Mesodermal cell (in vitro differentiated cells): ENCODE data around the gene ALKBH5. TPM values are rescaled to one million over a fixed set of nuclear protein-coding genes. Genes with fewer than 3 reads are reported as not detected.

Experiments
- H3K27ac ChIP-seq: 2 replicates; pipeline ENCODE4 v1.7.0; 2013; ENCODE audit warnings: mild to moderate bottlenecking, low read depth, low read length, moderate library complexity; ENCODE audit not compliant: severe bottlenecking
- H3K36me3 ChIP-seq: 2 replicates; pipeline ENCODE4 v1.7.1; 2013; ENCODE audit warnings: mild to moderate bottlenecking, low read length, moderate library complexity; ENCODE audit not compliant: control insufficient read depth, insufficient read depth
- H3K4me1 ChIP-seq: one replicate; pipeline ENCODE4 v1.7.1; 2013; ENCODE audit warnings: mild to moderate bottlenecking, low read length; ENCODE audit not compliant: insufficient read depth, control insufficient read depth, poor library complexity, severe bottlenecking
- H3K4me3 ChIP-seq: 2 replicates; pipeline ENCODE4 v1.7.0; 2013; ENCODE audit warnings: low read length, control low read depth, mild to moderate bottlenecking; ENCODE audit not compliant: insufficient read depth, poor library complexity, severe bottlenecking; ENCODE audit errors: extremely low read depth
- H3K9me3 ChIP-seq: 2 replicates; pipeline ENCODE4 v1.7.1; 2013; ENCODE audit warnings: mild to moderate bottlenecking, low read length, moderate library complexity; ENCODE audit not compliant: control insufficient read depth
- WGBS, 2 experiments: methylation state at CpG; one replicate each; pipeline ENCODE4 v1.1.5; 2013; ENCODE audit warnings: missing lambda C conversion rate in 2 of 2; ENCODE audit not compliant: insufficient coverage in 2 of 2; 5-methylcytosine and 5-hydroxymethylcytosine counted together
- polyA plus RNA-seq, 2 experiments: library from polyadenylated mRNA; stranded (reverse); fragments of 50-300 nt; gene quantifications; one replicate each; pipeline ENCODE4 v1.2.3, GENCODE V29; 2013

Gene ALKBH5
- polyA plus RNA-seq (2013, experiment 1 of 2): 43.3 TPM
- 39.0 TPM for polyA plus RNA-seq (2013, experiment 2 of 2)

DNA sequence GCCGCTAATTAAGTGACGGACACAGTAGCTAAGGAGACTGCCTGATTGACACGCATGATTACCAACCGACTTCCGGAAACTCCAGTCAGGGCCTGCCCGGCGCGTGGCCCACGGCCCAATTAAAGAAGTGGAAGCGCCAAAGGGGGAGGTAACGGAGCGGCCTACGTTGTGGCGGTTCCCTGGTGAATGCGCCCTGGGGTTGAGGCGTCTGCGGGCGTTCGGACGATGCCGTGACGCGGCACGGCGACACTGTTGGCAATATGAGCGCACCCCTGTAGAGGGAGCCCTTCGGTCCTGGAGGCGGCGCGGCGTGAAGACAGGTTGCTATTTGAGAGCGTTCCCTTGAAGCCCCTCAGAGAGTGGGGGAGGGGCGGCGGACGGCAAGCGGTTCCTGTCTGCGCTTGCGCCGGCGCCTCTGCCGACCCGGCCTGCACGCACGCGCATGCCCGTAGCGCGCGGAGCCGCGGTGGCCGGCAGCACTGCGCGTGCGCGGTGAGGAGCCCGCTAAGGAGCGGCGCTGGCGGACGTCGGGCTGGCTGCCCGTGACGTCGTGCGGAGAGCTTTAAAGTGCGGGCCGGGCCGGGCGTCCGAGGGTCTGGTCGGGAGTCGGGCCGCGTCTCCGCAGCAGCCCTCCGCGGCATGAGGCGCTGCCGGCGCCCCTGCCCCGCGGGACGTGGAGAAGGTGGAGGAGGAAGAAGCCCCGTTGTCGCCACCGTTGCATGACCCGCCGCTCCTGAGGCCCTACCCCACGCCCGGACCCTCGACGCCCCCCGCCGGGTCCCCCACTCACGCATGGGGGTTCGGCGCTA lies at the start of gene ALKBH5:
ALKBH5 (plus strand) TSS at position 495 of the 809 bp plus-strand sequence. CDS start 416 bp downstream, outside the sequence.
- Histone ChIP-seq H3K4me1 (peaks cover 21% of the 10 kb centered on the region), H3K4me3 (peak within 1 kb of the TSS; percentile 80), H3K27ac (peak within 1 kb of the TSS; percentile 99), H3K36me3 (peaks cover 31% of the 10 kb centered on the region), H3K9me3 (no peaks in the 10 kb centered on the region)
- WGBS, 2 experiments: 0% methylated on average over 55 to 59 of the region's 98 CpGs

DNA sequence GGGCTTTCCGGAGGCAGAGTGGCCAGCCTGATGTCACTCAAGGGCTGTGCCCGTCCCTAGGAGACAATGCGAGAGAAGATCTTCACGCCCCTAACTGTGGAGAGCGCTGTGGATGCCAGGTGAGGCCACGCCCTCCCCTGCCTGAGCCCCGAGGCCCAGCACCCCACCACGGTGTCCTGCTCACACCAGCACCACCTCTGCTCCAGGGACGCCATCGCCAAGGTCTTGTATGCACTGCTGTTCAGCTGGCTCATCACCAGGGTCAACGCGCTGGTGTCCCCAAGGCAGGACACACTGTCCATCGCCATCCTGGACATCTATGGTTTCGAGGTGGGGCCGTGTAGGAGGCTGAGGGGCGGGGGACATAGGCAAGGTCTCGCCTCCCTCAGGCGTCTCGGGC lies 47.3 kb upstream of the ALKBH5 start:
- Histone ChIP-seq H3K4me3 (no peak overlapping the region), H3K4me1 (no peaks in the 10 kb centered on the region), H3K9me3 (no peaks in the 10 kb centered on the region), H3K27ac (no peak overlapping the region), H3K36me3 (no peaks in the 10 kb centered on the region)
- WGBS, 2 experiments: 85 to 91% methylated on average over 18 to 19 of the region's 19 CpGs

DNA sequence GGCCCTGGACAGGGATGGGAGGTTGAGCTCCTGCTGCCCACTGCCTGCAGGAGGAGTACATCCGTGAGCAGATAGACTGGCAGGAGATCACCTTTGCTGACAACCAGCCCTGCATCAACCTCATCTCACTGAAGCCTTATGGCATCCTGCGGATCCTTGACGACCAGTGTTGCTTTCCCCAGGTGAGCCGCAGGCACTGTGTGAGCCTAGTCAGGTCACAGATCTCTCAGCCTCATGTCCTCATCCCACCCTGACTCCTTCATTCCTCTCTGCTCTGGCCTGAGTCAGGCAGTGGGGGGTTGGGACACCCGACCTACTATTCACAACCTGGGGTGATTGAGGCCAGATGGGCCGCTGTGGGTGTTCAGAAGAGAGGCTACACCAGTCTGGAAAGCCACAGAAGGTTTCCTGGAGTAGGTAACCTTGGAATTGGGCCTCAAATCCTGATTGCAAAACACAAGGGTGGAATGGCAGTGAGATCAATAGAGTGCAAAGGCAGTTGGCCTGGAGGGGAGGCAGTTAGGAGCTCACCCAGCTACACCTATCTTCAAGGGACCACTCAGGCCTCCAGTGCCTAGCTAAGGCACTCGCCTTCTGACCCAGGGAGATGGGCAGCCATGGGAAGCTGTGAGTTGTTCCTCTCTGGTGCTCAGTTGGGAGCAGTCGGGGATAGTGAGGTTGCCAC lies 45.4 kb upstream of the ALKBH5 start:
- Histone ChIP-seq H3K4me1 (no peaks in the 10 kb centered on the region), H3K4me3 (no peak overlapping the region), H3K36me3 (no peaks in the 10 kb centered on the region), H3K27ac (no peak overlapping the region), H3K9me3 (no peaks in the 10 kb centered on the region)
- 79 to 92% methylated on average over 5 to 7 of the region's 8 CpGs for WGBS, 2 experiments

DNA sequence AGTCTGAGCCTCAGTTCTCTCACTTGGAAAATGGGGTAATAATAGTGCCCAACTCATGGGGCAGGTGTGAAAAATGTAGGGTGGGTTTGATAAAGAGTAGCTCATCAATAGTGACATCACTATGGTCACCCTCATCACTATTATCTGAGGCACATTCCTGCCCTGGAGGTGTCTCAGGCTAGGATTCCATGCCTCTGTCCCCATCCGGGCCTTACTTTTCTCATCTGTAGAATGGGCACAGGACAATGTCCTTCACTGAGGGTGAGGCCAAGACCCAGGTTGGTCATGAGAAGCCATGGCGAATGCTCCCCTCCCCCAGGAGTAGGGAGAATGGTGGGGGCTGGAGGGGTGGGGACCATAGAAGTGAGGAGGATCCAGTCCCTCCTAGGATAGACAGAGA lies 44.5 kb upstream of the ALKBH5 start:
- Histone ChIP-seq H3K27ac (no peak overlapping the region), H3K4me3 (no peak overlapping the region), H3K4me1 (no peaks in the 10 kb centered on the region), H3K9me3 (no peaks in the 10 kb centered on the region), H3K36me3 (no peaks in the 10 kb centered on the region)
- WGBS, 2 experiments: 92 to 100% methylated on average over 2 of the region's 2 CpGs

DNA sequence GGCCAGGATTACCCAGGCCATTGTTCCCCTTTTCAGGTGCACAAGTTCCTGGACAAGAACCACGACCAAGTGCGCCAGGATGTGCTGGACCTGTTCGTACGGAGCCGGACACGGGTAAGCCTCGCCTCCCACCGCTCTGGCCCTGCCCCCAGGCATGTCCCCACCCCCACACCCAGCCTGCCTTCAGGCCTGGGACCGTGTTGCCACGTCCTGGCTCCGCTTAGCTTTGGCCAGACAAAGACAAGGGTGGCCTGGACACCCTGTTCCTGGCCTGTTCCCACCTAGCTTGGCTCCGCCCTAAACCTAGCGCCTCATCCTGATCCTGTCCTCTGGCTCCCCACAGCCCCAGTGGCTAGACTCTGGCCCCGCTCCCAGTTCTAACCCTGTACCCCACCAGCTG lies 44.1 kb upstream of the ALKBH5 start:
- Histone ChIP-seq H3K9me3 (no peaks in the 10 kb centered on the region), H3K4me3 (no peak overlapping the region), H3K36me3 (no peaks in the 10 kb centered on the region), H3K27ac (no peak overlapping the region), H3K4me1 (no peaks in the 10 kb centered on the region)
- 83 to 87% methylated on average over 6 to 14 of the region's 14 CpGs for WGBS, 2 experiments

DNA sequence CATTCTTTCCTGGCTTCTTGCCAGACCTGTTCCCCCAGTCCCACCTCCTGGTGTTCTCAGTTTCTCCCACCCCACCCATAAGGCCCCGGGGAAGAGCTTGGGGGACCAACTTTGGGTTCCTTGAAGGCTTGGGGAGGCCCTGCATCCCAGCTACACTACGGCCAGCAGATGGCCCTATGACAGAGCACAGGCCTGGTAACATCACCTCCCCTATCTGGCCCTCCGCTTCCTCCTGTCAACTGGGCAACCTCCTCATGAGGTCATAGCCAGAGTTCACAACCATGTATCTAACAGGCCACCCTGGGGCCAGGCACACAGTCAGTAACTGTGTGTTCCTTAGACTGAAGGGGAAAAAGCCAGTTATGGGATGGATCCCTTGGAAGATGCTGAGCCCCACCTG lies 43.7 kb upstream of the ALKBH5 start:
- no peak overlapping the region for H3K4me3 ChIP-seq
- 78 to 100% methylated on average over 1 of the region's 3 CpGs for WGBS, 2 experiments
- H3K27ac ChIP-seq: no peak overlapping the region
- H3K36me3 ChIP-seq: no peaks in the 10 kb centered on the region
- no peaks in the 10 kb centered on the region for H3K4me1 ChIP-seq
- no peaks in the 10 kb centered on the region for H3K9me3 ChIP-seq

DNA sequence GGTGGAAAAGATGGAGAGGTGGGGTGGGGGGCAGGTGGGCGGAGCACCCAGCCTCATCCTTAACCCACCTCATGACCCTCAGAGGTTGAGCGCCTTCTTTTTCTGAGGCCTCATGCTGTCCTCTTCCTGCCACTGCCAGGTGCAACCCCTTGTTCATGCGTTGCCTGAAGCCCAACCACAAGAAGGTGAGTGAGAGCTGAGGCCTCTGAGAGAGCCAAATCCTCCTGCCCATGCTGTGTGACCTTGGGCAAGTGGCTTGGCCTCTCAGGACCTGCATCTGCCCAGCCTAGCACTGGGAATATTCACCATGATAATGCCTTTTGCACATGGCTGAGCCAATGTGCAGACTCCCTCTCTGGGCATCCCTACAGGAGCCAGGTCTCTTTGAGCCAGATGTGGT lies 43.0 kb upstream of the ALKBH5 start:
- Histone ChIP-seq H3K27ac (no peak overlapping the region), H3K4me3 (no peak overlapping the region), H3K9me3 (no peaks in the 10 kb centered on the region), H3K36me3 (no peaks in the 10 kb centered on the region), H3K4me1 (no peaks in the 10 kb centered on the region)
- 71 to 100% methylated on average over 1 to 2 of the region's 3 CpGs for WGBS, 2 experiments

DNA sequence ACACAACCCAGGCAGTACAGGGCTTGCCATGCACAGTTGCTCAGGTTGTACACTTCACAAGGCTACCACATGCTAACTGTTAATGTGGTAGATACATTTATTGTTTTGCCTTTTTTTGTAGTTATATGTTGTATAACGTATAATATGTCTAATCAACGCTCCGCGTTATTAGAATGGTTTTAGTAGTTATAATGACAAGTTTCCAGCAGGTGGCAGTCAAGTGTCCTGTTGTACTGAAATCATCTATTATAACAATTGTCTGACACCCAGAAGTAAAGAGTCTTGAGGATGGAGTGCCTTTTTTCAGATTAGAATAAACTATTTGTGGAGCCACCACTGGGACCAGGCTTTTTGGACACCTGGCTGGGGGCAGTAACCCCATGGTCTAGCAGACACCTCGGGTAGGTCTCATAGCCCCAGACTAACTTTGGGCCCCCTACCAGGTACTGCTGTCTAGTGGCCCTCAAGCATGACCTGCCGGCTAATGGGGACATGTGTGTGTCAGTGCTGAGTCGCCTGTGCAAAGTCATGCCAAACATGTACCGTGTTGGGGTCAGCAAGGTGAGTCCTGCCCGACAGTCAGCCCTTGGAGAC lies 42.3 kb upstream of the ALKBH5 start:
- 65 to 67% methylated on average over 3 to 5 of the region's 9 CpGs for WGBS, 2 experiments
- Histone ChIP-seq H3K9me3 (no peaks in the 10 kb centered on the region), H3K4me3 (no peak overlapping the region), H3K27ac (no peak overlapping the region), H3K36me3 (no peaks in the 10 kb centered on the region), H3K4me1 (no peaks in the 10 kb centered on the region)

DNA sequence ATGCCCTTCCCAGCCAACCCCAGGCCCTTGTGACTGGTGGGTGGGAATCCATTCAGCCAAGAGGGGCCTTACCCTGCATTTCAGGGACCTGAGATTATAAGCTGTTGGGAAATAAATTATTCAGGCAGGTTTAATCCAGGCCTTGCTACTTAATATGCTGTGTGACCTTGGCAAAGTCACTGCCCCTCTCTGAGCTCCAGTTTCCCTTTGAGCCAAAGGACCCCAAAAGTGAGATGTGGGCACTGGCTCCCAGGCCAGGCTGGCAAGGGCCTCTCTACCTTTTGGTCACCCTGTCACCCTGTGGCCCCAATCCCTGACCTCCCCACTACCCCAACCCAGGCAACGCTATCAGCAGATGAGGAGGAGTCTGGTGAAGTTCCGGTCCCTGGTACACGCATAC lies 41.2 kb upstream of the ALKBH5 start:
- Histone ChIP-seq H3K4me1 (no peaks in the 10 kb centered on the region), H3K9me3 (no peaks in the 10 kb centered on the region), H3K4me3 (no peak overlapping the region), H3K36me3 (no peaks in the 10 kb centered on the region), H3K27ac (no peak overlapping the region)
- 93 to 100% methylated on average over 2 to 3 of the region's 3 CpGs for WGBS, 2 experiments

DNA sequence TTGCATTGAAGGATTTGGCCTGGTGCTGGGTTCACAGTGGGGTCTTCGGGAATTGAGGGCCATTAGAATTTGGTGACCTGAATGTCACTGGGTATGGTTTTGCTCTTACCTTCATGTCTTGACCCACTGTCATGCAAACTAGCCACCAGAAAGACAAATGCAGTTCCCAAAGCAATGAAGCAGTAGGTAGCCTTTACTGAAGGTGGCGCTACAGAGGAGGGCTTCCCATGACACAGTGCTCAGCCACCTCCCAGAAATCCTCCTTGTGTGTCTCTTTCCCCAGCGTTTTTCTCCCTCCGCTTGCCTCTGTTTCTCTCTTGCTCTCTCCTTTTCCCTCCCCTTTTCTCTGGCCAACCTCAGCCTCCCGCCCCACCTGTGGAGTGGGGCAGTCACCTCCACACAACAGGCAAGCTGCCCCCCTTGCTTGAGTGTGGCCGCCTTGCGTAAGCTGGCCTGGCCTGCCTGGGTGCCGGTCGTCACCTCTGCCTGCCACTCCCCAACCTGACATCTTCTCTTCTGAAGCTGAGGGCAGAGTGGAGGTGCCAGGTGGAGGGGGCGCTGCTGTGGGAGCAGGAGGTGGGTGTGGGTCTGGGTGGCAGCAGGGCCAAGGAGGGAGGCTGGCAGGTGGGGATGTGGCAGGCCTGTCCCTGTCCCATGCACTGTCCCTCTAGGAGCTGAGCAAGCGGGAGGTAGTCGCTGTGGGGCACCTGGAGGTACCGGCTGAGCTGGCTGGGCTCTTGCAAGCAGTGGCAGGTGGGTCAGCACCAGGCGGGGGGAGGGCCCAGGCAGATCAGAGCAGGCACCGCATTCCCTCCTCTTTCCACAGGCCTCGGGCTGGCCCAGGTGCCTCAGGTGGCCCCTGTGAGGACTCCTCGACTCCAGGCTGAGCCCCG lies 40.3 kb upstream of the ALKBH5 start:
- Histone ChIP-seq H3K36me3 (no peaks in the 10 kb centered on the region), H3K4me1 (no peaks in the 10 kb centered on the region), H3K27ac (no peak overlapping the region), H3K4me3 (no peak overlapping the region), H3K9me3 (no peaks in the 10 kb centered on the region)
- WGBS, 2 experiments: 68 to 75% methylated on average over 13 to 16 of the region's 18 CpGs
